ENCODE data around the gene C12orf50. TPM values are rescaled to one million over a fixed set of nuclear protein-coding genes. Genes with fewer than 3 reads are reported as not detected.

C12orf50 gene
- polyA plus RNA-seq, 2 of the 4 experiments (the other 2 are of a cell fraction) = 0.03 TPM; not detected in 1

DNA sequence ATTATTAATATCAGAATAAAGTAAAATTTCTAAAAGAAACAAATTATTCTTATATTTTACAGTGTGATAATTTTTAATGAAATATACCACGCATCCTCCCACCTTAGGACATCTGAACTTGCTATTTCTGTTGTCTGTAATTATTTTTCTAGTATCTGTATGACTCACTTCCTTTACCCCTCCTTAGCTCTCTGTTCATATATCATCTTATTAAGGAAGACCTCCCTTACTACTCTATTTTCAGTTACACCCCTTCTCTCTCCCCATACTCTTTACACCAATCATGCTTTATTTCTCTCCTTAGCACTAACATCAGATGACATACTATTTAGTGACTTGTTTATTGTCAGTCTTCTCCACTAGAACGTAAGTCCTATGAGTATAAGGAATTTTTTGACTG lies 34.2 kb upstream of the C12orf50 start:
- POLR2A ChIA-PET = no interaction called here
- no peak for DNase-seq (ENCODE audit: low read depth in 1 of 2, low spot score in 1 of 2)
- H3K4me2 ChIP-seq = no peak overlapping the region
- WGBS (ENCODE audit: missing lambda C conversion rate) = 91% methylated on average over 2 of the region's 2 CpGs
- no peaks in the 10 kb centered on the region for H3K9me3 ChIP-seq
- no peak for FAIRE-seq
- CTCF ChIA-PET = no interaction called here
- H3K4me3 ChIP-seq = no peak overlapping the region
- TF ChIP-seq FOSL2 (IDR thresholded peaks at IDR 0.05) = no peak
- TF ChIP-seq FOSL2 (CRISPR knock-in tag; IDR thresholded peaks at IDR 0.05) = no peak
- no peak for TF ChIP-seq HOXB5 (CRISPR knock-in tag; IDR thresholded peaks at IDR 0.05)
- no peak for TF ChIP-seq FOSB (CRISPR knock-in tag; IDR thresholded peaks at IDR 0.05)
- TF ChIP-seq RFX5 (IDR thresholded peaks at IDR 0.05) = no peak
- TF ChIP-seq POLR2AphosphoS2 (conservative IDR thresholded peaks at IDR 0.05; ENCODE audit: low read length) = no peak
- no peak for TF ChIP-seq TFCP2L1 (CRISPR knock-in tag; IDR thresholded peaks at IDR 0.05)
- TF ChIP-seq, protein P1, sequence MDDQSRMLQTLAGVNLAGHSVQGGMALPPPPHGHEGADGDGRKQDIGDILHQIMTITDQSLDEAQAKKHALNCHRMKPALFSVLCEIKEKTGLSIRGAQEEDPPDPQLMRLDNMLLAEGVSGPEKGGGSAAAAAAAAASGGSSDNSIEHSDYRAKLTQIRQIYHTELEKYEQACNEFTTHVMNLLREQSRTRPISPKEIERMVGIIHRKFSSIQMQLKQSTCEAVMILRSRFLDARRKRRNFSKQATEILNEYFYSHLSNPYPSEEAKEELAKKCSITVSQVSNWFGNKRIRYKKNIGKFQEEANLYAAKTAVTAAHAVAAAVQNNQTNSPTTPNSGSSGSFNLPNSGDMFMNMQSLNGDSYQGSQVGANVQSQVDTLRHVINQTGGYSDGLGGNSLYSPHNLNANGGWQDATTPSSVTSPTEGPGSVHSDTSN (IDR thresholded peaks at IDR 0.05) = no peak
- TF ChIP-seq JUN (IDR thresholded peaks at IDR 0.05) = no peak
- TF ChIP-seq FOXS1 (CRISPR knock-in tag; IDR thresholded peaks at IDR 0.05) = no peak
- TF ChIP-seq, protein P2, sequence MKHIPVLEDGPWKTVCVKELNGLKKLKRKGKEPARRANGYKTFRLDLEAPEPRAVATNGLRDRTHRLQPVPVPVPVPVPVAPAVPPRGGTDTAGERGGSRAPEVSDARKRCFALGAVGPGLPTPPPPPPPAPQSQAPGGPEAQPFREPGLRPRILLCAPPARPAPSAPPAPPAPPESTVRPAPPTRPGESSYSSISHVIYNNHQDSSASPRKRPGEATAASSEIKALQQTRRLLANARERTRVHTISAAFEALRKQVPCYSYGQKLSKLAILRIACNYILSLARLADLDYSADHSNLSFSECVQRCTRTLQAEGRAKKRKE (CRISPR knock-in tag; IDR thresholded peaks at IDR 0.05; ENCODE audit: low read depth) = no peak
- TF ChIP-seq, protein P3, sequence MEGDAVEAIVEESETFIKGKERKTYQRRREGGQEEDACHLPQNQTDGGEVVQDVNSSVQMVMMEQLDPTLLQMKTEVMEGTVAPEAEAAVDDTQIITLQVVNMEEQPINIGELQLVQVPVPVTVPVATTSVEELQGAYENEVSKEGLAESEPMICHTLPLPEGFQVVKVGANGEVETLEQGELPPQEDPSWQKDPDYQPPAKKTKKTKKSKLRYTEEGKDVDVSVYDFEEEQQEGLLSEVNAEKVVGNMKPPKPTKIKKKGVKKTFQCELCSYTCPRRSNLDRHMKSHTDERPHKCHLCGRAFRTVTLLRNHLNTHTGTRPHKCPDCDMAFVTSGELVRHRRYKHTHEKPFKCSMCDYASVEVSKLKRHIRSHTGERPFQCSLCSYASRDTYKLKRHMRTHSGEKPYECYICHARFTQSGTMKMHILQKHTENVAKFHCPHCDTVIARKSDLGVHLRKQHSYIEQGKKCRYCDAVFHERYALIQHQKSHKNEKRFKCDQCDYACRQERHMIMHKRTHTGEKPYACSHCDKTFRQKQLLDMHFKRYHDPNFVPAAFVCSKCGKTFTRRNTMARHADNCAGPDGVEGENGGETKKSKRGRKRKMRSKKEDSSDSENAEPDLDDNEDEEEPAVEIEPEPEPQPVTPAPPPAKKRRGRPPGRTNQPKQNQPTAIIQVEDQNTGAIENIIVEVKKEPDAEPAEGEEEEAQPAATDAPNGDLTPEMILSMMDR (IDR thresholded peaks at IDR 0.05) = no peak
- TF ChIP-seq, protein P4, sequence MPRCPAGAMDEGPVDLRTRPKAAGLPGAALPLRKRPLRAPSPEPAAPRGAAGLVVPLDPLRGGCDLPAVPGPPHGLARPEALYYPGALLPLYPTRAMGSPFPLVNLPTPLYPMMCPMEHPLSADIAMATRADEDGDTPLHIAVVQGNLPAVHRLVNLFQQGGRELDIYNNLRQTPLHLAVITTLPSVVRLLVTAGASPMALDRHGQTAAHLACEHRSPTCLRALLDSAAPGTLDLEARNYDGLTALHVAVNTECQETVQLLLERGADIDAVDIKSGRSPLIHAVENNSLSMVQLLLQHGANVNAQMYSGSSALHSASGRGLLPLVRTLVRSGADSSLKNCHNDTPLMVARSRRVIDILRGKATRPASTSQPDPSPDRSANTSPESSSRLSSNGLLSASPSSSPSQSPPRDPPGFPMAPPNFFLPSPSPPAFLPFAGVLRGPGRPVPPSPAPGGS (IDR thresholded peaks at IDR 0.05) = no peak
- no peak for TF ChIP-seq ZSCAN20 (CRISPR knock-in tag; IDR thresholded peaks at IDR 0.05)
- TF ChIP-seq, protein P5, sequence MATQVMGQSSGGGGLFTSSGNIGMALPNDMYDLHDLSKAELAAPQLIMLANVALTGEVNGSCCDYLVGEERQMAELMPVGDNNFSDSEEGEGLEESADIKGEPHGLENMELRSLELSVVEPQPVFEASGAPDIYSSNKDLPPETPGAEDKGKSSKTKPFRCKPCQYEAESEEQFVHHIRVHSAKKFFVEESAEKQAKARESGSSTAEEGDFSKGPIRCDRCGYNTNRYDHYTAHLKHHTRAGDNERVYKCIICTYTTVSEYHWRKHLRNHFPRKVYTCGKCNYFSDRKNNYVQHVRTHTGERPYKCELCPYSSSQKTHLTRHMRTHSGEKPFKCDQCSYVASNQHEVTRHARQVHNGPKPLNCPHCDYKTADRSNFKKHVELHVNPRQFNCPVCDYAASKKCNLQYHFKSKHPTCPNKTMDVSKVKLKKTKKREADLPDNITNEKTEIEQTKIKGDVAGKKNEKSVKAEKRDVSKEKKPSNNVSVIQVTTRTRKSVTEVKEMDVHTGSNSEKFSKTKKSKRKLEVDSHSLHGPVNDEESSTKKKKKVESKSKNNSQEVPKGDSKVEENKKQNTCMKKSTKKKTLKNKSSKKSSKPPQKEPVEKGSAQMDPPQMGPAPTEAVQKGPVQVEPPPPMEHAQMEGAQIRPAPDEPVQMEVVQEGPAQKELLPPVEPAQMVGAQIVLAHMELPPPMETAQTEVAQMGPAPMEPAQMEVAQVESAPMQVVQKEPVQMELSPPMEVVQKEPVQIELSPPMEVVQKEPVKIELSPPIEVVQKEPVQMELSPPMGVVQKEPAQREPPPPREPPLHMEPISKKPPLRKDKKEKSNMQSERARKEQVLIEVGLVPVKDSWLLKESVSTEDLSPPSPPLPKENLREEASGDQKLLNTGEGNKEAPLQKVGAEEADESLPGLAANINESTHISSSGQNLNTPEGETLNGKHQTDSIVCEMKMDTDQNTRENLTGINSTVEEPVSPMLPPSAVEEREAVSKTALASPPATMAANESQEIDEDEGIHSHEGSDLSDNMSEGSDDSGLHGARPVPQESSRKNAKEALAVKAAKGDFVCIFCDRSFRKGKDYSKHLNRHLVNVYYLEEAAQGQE (IDR thresholded peaks at IDR 0.05) = no peak
- no peak for TF ChIP-seq PHF8 (IDR thresholded peaks at IDR 0.05; ENCODE audit: borderline replicate concordance, low read depth)
- TF ChIP-seq TP53 (CRISPR knock-in tag; IDR thresholded peaks at IDR 0.05) = no peak
- TF ChIP-seq GATA3 (IDR thresholded peaks at IDR 0.05; ENCODE audit: borderline replicate concordance) = no peak
- TF ChIP-seq, protein P6, sequence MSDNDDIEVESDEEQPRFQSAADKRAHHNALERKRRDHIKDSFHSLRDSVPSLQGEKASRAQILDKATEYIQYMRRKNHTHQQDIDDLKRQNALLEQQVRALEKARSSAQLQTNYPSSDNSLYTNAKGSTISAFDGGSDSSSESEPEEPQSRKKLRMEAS (IDR thresholded peaks at IDR 0.05) = no peak
- no peak overlapping the region for H3K27ac ChIP-seq
- H3K4me1 ChIP-seq = peaks cover 4% of the 10 kb centered on the region; the same call in 1 of the 3 replicates
- no peak for ATAC-seq

DNA sequence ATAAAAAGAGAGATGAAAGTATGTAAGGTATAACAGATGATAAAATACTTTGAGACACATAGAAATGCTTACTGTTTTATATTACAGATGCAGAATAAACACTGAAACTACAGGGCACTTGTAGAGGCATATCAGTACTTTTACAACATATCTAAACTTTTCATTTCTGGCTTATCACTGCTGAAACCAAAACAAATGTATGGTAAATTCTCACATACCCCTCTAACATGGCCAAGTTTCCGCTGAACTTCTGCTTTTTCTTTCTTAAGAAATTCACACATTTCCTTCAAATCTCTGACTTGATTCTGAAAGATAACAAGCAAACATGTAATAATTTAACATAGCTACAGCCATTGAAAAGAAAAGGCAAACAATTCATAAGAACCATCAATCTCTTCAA lies 33.3 kb upstream of the C12orf50 start:
- ChIA-PET CTCF (no interaction called here), POLR2A (no interaction called here)
- H3K4me2 ChIP-seq = no peak overlapping the region
- H3K27ac ChIP-seq = no peak overlapping the region
- no peaks in the 10 kb centered on the region for H3K9me3 ChIP-seq
- TF ChIP-seq, protein P7, sequence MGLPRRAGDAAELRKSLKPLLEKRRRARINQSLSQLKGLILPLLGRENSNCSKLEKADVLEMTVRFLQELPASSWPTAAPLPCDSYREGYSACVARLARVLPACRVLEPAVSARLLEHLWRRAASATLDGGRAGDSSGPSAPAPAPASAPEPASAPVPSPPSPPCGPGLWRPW (IDR thresholded peaks at IDR 0.05) = no peak
- TF ChIP-seq PHF8 (IDR thresholded peaks at IDR 0.05; ENCODE audit: borderline replicate concordance, low read depth) = no peak
- TF ChIP-seq EHMT2 (IDR thresholded peaks at IDR 0.05; ENCODE audit: low read depth) = no peak
- TF ChIP-seq NFE2L2 (conservative IDR thresholded peaks at IDR 0.05; ENCODE audit: low read length) = no peak
- TF ChIP-seq HOXA7 (CRISPR knock-in tag; IDR thresholded peaks at IDR 0.05) = no peak
- TF ChIP-seq KDM5A (IDR thresholded peaks at IDR 0.05) = no peak
- TF ChIP-seq RAD21 (conservative IDR thresholded peaks at IDR 0.05 in 1 of 2, IDR thresholded peaks at IDR 0.05 in 1 of 2) = no peak
- no peak for TF ChIP-seq ZSCAN20 (CRISPR knock-in tag; IDR thresholded peaks at IDR 0.05)
- TF ChIP-seq SREBF2 (IDR thresholded peaks at IDR 0.05) = no peak
- no peak for TF ChIP-seq ZNF302 (CRISPR knock-in tag; IDR thresholded peaks at IDR 0.05)
- TF ChIP-seq JUN (IDR thresholded peaks at IDR 0.05) = no peak
- DNase-seq (ENCODE audit: low read depth in 1 of 2, low spot score in 1 of 2) = no peak
- peaks cover 4% of the 10 kb centered on the region; the same call in 1 of the 3 replicates for H3K4me1 ChIP-seq
- no peak for ATAC-seq
- no peak for FAIRE-seq
- no peak overlapping the region for H3K4me3 ChIP-seq
- 98% methylated on average over 1 of the region's 1 CpG for WGBS (ENCODE audit: missing lambda C conversion rate)

Measured in A549 (cell line).